ENCODE data around the gene SPRR4. TPM values are rescaled to one million over a fixed set of nuclear protein-coding genes. Genes with fewer than 3 reads are reported as not detected.

Gene SPRR4
- total RNA-seq, 1 experiment from 2014 or later = not detected

DNA sequence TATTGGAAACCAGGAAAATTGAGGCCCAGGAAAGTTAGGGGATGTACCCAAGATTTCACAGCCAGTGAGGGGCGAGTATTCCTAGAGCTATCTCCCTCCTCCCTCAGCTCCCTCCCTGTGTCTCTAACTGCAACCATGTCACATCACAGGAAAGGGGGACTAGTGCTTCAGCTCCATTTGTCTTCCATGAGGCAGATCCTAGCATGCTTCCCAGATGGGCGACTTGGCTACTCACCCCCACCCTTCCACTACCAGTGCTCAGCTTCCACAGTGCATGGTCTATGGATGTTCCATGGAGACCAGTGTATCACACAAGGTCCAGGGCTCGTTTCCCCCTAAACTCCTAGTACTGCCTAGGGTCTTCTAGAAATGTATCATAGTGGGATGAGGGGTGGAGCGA is 4.6 kb upstream of the SPRR4 start:
- Mint-ChIP-seq H3K36me3 (no peaks in the 10 kb centered on the region), H3K4me3 (no peak overlapping the region), H3K27ac (no peak overlapping the region), H3K4me1 (no peaks in the 10 kb centered on the region; the same call in 1 of the 2 replicates), H3K27me3 (ENCODE audit: low read depth) (no peaks in the 10 kb centered on the region; the same call in 1 of the 2 replicates), H3K9me3 (peaks cover 4% of the 10 kb centered on the region; the same call in 1 of the 2 replicates)
- ChIA-PET CTCF (interaction anchor here (10.9 kb wide), 1 partner anchor 225 kb away, joined by 123 read pairs; no protein-coding TSS in a partner anchor), POLR2A (no interaction called here)
- no peak for DNase-seq (ENCODE audit: low spot score)
- no peak for TF ChIP-seq FOXK1 (CRISPR knock-in tag; IDR thresholded peaks at IDR 0.05)
- no peak for TF ChIP-seq GTF2I (CRISPR knock-in tag; conservative IDR thresholded peaks at IDR 0.05)
- TF ChIP-seq MYBL2 (CRISPR knock-in tag; IDR thresholded peaks at IDR 0.05) = no peak
- TF ChIP-seq CBFB (CRISPR knock-in tag; IDR thresholded peaks at IDR 0.05; ENCODE audit: low read depth) = no peak
- TF ChIP-seq, protein P1, sequence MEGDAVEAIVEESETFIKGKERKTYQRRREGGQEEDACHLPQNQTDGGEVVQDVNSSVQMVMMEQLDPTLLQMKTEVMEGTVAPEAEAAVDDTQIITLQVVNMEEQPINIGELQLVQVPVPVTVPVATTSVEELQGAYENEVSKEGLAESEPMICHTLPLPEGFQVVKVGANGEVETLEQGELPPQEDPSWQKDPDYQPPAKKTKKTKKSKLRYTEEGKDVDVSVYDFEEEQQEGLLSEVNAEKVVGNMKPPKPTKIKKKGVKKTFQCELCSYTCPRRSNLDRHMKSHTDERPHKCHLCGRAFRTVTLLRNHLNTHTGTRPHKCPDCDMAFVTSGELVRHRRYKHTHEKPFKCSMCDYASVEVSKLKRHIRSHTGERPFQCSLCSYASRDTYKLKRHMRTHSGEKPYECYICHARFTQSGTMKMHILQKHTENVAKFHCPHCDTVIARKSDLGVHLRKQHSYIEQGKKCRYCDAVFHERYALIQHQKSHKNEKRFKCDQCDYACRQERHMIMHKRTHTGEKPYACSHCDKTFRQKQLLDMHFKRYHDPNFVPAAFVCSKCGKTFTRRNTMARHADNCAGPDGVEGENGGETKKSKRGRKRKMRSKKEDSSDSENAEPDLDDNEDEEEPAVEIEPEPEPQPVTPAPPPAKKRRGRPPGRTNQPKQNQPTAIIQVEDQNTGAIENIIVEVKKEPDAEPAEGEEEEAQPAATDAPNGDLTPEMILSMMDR (IDR thresholded peaks at IDR 0.05) = no peak
- TF ChIP-seq, protein P2, sequence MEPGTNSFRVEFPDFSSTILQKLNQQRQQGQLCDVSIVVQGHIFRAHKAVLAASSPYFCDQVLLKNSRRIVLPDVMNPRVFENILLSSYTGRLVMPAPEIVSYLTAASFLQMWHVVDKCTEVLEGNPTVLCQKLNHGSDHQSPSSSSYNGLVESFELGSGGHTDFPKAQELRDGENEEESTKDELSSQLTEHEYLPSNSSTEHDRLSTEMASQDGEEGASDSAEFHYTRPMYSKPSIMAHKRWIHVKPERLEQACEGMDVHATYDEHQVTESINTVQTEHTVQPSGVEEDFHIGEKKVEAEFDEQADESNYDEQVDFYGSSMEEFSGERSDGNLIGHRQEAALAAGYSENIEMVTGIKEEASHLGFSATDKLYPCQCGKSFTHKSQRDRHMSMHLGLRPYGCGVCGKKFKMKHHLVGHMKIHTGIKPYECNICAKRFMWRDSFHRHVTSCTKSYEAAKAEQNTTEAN (CRISPR knock-in tag; IDR thresholded peaks at IDR 0.05) = no peak
- TF ChIP-seq, protein P3, sequence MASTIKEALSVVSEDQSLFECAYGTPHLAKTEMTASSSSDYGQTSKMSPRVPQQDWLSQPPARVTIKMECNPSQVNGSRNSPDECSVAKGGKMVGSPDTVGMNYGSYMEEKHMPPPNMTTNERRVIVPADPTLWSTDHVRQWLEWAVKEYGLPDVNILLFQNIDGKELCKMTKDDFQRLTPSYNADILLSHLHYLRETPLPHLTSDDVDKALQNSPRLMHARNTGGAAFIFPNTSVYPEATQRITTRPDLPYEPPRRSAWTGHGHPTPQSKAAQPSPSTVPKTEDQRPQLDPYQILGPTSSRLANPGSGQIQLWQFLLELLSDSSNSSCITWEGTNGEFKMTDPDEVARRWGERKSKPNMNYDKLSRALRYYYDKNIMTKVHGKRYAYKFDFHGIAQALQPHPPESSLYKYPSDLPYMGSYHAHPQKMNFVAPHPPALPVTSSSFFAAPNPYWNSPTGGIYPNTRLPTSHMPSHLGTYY (CRISPR knock-in tag; IDR thresholded peaks at IDR 0.05) = no peak
- no peak for TF ChIP-seq ZNF263 (CRISPR knock-in tag; IDR thresholded peaks at IDR 0.05; ENCODE audit: low read depth)
- no peak for TF ChIP-seq NR3C1 (CRISPR knock-in tag; conservative IDR thresholded peaks at IDR 0.05; ENCODE audit: low read depth)
- TF ChIP-seq, protein P4, sequence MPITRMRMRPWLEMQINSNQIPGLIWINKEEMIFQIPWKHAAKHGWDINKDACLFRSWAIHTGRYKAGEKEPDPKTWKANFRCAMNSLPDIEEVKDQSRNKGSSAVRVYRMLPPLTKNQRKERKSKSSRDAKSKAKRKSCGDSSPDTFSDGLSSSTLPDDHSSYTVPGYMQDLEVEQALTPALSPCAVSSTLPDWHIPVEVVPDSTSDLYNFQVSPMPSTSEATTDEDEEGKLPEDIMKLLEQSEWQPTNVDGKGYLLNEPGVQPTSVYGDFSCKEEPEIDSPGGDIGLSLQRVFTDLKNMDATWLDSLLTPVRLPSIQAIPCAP (CRISPR knock-in tag; IDR thresholded peaks at IDR 0.05) = no peak
- ATAC-seq = no peak

DNA sequence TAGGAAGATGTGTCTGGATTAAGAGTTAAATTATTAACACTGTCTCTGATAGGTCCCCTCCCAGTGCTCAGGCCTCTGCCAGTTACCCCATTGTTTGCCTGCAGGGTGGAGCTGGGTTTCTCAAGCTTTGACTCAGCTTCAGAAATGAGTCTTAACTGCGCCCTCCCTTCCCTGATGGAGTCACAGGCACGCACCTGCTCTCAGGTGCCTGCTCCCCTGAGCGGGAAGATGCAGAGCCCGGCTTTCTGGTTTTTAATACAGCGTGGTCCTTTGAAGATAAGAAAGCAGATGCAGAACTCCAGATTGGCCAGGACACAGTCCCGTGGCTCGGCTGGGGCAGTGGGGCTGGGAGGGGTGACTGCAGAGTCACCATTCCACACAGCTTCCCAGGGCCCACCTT is 3.2 kb upstream of the SPRR4 start:
- no peak for DNase-seq (ENCODE audit: low spot score)
- ATAC-seq = no peak
- Mint-ChIP-seq H3K27ac (no peak overlapping the region), H3K27me3 (ENCODE audit: low read depth) (no peaks in the 10 kb centered on the region; the same call in 1 of the 2 replicates), H3K9me3 (peaks cover 4% of the 10 kb centered on the region; the same call in 1 of the 2 replicates), H3K4me1 (no peaks in the 10 kb centered on the region), H3K36me3 (no peaks in the 10 kb centered on the region), H3K4me3 (no peak overlapping the region)
- no peak for TF ChIP-seq ZNF219 (CRISPR knock-in tag; IDR thresholded peaks at IDR 0.05; ENCODE audit: borderline replicate concordance)
- no peak for TF ChIP-seq MYBL2 (CRISPR knock-in tag; IDR thresholded peaks at IDR 0.05)
- TF ChIP-seq, protein P5, sequence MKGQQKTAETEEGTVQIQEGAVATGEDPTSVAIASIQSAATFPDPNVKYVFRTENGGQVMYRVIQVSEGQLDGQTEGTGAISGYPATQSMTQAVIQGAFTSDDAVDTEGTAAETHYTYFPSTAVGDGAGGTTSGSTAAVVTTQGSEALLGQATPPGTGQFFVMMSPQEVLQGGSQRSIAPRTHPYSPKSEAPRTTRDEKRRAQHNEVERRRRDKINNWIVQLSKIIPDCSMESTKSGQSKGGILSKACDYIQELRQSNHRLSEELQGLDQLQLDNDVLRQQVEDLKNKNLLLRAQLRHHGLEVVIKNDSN (CRISPR knock-in tag; IDR thresholded peaks at IDR 0.05) = no peak
- no peak for TF ChIP-seq FOXJ3 (CRISPR knock-in tag; IDR thresholded peaks at IDR 0.05; ENCODE audit: borderline replicate concordance)
- ChIA-PET POLR2A (interaction anchor here (0.6 kb wide), 1 partner anchor 733 kb away, joined by 3 read pairs; no protein-coding TSS in a partner anchor), CTCF (interaction anchor here (1.1 to 10.9 kb wide), 3 partner anchors 9 to 224 kb away, joined by 3 to 123 read pairs (median 3); no protein-coding TSS in a partner anchor)

DNA sequence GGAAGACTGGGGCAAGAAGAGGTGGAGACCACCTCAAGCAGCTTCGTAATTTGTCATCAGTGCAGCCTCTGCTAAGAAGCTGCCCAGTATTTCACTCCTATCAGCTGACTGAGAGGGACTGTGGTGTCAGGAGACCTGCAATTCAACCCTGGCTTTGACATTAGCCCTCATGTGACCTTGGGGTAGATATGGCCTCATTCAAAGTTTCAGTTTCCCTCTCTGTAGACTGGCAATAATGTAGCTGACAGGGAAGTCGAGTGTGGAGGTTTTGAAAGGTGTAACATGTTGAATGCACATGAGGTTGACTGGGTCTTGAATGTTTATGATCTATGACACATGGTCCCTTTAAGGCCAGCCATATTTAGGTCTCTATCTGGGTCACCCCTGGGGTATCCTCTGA is 2.2 kb upstream of the SPRR4 start:
- ATAC-seq (no peak), DNase-seq (ENCODE audit: low spot score) (no peak)
- POLR2A ChIA-PET = no interaction called here
- CTCF ChIA-PET = interaction anchor here (1.0 to 10.9 kb wide), 2 partner anchors 90 to 223 kb away, joined by 3 to 123 read pairs; partner anchors contain the start of gene SMCP
- TF ChIP-seq, protein P6, sequence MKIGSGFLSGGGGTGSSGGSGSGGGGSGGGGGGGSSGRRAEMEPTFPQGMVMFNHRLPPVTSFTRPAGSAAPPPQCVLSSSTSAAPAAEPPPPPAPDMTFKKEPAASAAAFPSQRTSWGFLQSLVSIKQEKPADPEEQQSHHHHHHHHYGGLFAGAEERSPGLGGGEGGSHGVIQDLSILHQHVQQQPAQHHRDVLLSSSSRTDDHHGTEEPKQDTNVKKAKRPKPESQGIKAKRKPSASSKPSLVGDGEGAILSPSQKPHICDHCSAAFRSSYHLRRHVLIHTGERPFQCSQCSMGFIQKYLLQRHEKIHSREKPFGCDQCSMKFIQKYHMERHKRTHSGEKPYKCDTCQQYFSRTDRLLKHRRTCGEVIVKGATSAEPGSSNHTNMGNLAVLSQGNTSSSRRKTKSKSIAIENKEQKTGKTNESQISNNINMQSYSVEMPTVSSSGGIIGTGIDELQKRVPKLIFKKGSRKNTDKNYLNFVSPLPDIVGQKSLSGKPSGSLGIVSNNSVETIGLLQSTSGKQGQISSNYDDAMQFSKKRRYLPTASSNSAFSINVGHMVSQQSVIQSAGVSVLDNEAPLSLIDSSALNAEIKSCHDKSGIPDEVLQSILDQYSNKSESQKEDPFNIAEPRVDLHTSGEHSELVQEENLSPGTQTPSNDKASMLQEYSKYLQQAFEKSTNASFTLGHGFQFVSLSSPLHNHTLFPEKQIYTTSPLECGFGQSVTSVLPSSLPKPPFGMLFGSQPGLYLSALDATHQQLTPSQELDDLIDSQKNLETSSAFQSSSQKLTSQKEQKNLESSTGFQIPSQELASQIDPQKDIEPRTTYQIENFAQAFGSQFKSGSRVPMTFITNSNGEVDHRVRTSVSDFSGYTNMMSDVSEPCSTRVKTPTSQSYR (CRISPR knock-in tag; IDR thresholded peaks at IDR 0.05) = no peak
- TF ChIP-seq, protein P7, sequence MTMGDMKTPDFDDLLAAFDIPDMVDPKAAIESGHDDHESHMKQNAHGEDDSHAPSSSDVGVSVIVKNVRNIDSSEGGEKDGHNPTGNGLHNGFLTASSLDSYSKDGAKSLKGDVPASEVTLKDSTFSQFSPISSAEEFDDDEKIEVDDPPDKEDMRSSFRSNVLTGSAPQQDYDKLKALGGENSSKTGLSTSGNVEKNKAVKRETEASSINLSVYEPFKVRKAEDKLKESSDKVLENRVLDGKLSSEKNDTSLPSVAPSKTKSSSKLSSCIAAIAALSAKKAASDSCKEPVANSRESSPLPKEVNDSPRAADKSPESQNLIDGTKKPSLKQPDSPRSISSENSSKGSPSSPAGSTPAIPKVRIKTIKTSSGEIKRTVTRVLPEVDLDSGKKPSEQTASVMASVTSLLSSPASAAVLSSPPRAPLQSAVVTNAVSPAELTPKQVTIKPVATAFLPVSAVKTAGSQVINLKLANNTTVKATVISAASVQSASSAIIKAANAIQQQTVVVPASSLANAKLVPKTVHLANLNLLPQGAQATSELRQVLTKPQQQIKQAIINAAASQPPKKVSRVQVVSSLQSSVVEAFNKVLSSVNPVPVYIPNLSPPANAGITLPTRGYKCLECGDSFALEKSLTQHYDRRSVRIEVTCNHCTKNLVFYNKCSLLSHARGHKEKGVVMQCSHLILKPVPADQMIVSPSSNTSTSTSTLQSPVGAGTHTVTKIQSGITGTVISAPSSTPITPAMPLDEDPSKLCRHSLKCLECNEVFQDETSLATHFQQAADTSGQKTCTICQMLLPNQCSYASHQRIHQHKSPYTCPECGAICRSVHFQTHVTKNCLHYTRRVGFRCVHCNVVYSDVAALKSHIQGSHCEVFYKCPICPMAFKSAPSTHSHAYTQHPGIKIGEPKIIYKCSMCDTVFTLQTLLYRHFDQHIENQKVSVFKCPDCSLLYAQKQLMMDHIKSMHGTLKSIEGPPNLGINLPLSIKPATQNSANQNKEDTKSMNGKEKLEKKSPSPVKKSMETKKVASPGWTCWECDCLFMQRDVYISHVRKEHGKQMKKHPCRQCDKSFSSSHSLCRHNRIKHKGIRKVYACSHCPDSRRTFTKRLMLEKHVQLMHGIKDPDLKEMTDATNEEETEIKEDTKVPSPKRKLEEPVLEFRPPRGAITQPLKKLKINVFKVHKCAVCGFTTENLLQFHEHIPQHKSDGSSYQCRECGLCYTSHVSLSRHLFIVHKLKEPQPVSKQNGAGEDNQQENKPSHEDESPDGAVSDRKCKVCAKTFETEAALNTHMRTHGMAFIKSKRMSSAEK (CRISPR knock-in tag; IDR thresholded peaks at IDR 0.05; ENCODE audit: borderline replicate concordance) = no peak
- Mint-ChIP-seq H3K9me3 (peaks cover 4% of the 10 kb centered on the region; the same call in 1 of the 2 replicates), H3K27ac (no peak overlapping the region), H3K4me3 (no peak overlapping the region), H3K27me3 (ENCODE audit: low read depth) (peaks cover 2% of the 10 kb centered on the region; the same call in 1 of the 2 replicates), H3K36me3 (no peaks in the 10 kb centered on the region), H3K4me1 (no peaks in the 10 kb centered on the region)

All from WTC11 (cell line).